MM.1S (cell line): ENCODE results near the gene EML6.

ENCODE experiments used
- DNase-seq: peaks from one replicate; pipeline ENCODE4 v3.0.0-alpha.2; 2015
- H2AFZ ChIP-seq: fragments of 300-600 bp; sonication (generic); 2 replicates; pipeline ENCODE4 v1.6.0; 2016; ENCODE audit warnings: antibody characterized with exemption, low read length
- H3F3A ChIP-seq: fragments of 300-600 bp; sonication (generic); 2 replicates; pipeline ENCODE4 v1.6.1; 2016; ENCODE audit warnings: mild to moderate bottlenecking, antibody characterized with exemption, low read length, moderate library complexity, mixed read lengths; ENCODE audit not compliant: insufficient read depth
- H3K27ac ChIP-seq: fragments of 300-600 bp; sonication (generic); 2 replicates; pipeline ENCODE4 v1.5.1; 2016; ENCODE audit warnings: mild to moderate bottlenecking, low read length
- H3K27me3 ChIP-seq: fragments of 300-600 bp; sonication (generic); replicated peaks from 2 replicates; pipeline ENCODE4 v1.6.0; 2016; ENCODE audit warnings: low read length; ENCODE audit not compliant: insufficient read depth
- H3K36me3 ChIP-seq: fragments of 300-600 bp; sonication (generic); replicated peaks from 2 replicates; pipeline ENCODE4 v1.6.1; 2016; ENCODE audit warnings: mild to moderate bottlenecking, low read length, mixed read lengths; ENCODE audit not compliant: insufficient read depth
- H3K4me1 ChIP-seq: fragments of 300-600 bp; sonication (generic); 2 replicates; pipeline ENCODE4 v1.6.1; 2016; ENCODE audit warnings: low read length, mixed read lengths
- H3K4me2 ChIP-seq: fragments of 300-600 bp; sonication (generic); 2 replicates; pipeline ENCODE4 v1.6.0; 2016; ENCODE audit warnings: low read depth, low read length
- H3K4me3 ChIP-seq: fragments of 300-600 bp; sonication (generic); 2 replicates; pipeline ENCODE4 v1.5.1; 2016; ENCODE audit warnings: low read length, mixed read lengths
- H3K79me2 ChIP-seq: fragments of 300-600 bp; sonication (generic); 2 replicates; pipeline ENCODE4 v1.6.1; 2016; ENCODE audit warnings: mixed run types, low read length, mixed read lengths
- H3K9ac ChIP-seq: fragments of 300-600 bp; sonication (generic); 2 replicates; pipeline ENCODE4 v1.6.1; 2016; ENCODE audit warnings: low read length, mixed read lengths
- H3K9me2 ChIP-seq: fragments of 300-600 bp; sonication (generic); replicated peaks from 2 replicates; pipeline ENCODE4 v1.6.1; 2016; ENCODE audit warnings: mild to moderate bottlenecking, low read length, mixed read lengths; ENCODE audit not compliant: insufficient read depth
- H3K9me3 ChIP-seq: fragments of 300-600 bp; sonication (generic); replicated peaks from 2 replicates; pipeline ENCODE4 v1.6.1; 2016; ENCODE audit warnings: mild to moderate bottlenecking, low read length, mixed read lengths; ENCODE audit not compliant: insufficient read depth
- H4K20me1 ChIP-seq: fragments of 300-600 bp; sonication (generic); 2 replicates; pipeline ENCODE4 v1.6.1; 2016; ENCODE audit warnings: mild to moderate bottlenecking, low read length, moderate library complexity, mixed read lengths; ENCODE audit not compliant: insufficient read depth
- EZH2 ChIP-seq: fragments of 300-600 bp; sonication (generic); optimal IDR thresholded peaks from 2 replicates; pipeline ENCODE3; 2017; ENCODE audit warnings: low read depth, mild to moderate bottlenecking, antibody characterized with exemption, low read length, mixed read lengths
- EZH2phosphoT487 ChIP-seq: fragments of 300-600 bp; sonication (generic); IDR thresholded peaks from 2 replicates; pipeline ENCODE4 v1.6.1; 2018; ENCODE audit warnings: antibody characterized with exemption, low read length
- TF ChIP-seq, protein P1 (sequence below): fragments of 300-600 bp; sonication (generic); IDR thresholded peaks from 2 replicates; pipeline ENCODE4 v1.5.1; 2016; ENCODE audit warnings: antibody characterized with exemption, low read length, mixed read lengths

The EML6 gene

DNA sequence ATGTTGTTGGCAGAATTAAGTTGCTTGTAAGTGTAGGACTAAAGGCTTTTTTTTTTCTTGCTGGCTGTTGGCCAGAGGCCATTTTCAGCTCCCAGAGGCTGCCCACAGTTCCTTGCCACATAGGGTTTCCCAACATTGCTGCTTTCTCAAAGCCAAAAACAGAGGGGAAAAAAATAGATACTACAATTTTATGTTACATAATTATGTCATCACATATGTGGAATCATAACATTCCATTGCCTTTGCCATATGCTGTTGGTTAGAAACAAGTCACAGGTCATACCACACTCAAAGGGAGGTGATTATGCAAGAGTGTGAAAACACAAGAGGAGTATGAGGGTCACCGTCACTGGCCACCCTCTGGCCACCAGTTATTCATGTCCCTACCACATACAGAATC is 172.3 kb downstream of the EML6 start:
- H3F3A ChIP-seq, result no peaks in the 10 kb centered on the region
- H3K27me3 ChIP-seq, result no peaks in the 10 kb centered on the region
- no peaks in the 10 kb centered on the region for H3K79me2 ChIP-seq
- H3K9me2 ChIP-seq, result no peaks in the 10 kb centered on the region
- H3K4me2 ChIP-seq, result no peak overlapping the region
- no peak overlapping the region for H2AFZ ChIP-seq
- no peaks in the 10 kb centered on the region for H3K36me3 ChIP-seq
- H3K9me3 ChIP-seq, result no peaks in the 10 kb centered on the region
- DNase-seq, result no peak
- no peaks in the 10 kb centered on the region for H3K4me1 ChIP-seq
- TF ChIP-seq EZH2phosphoT487, result no peak
- TF ChIP-seq, protein P1, sequence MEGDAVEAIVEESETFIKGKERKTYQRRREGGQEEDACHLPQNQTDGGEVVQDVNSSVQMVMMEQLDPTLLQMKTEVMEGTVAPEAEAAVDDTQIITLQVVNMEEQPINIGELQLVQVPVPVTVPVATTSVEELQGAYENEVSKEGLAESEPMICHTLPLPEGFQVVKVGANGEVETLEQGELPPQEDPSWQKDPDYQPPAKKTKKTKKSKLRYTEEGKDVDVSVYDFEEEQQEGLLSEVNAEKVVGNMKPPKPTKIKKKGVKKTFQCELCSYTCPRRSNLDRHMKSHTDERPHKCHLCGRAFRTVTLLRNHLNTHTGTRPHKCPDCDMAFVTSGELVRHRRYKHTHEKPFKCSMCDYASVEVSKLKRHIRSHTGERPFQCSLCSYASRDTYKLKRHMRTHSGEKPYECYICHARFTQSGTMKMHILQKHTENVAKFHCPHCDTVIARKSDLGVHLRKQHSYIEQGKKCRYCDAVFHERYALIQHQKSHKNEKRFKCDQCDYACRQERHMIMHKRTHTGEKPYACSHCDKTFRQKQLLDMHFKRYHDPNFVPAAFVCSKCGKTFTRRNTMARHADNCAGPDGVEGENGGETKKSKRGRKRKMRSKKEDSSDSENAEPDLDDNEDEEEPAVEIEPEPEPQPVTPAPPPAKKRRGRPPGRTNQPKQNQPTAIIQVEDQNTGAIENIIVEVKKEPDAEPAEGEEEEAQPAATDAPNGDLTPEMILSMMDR, result no peak
- TF ChIP-seq EZH2, result no peak
- no peak overlapping the region for H3K27ac ChIP-seq
- no peaks in the 10 kb centered on the region for H4K20me1 ChIP-seq
- H3K4me3 ChIP-seq, result no peak overlapping the region
- no peak overlapping the region for H3K9ac ChIP-seq

DNA sequence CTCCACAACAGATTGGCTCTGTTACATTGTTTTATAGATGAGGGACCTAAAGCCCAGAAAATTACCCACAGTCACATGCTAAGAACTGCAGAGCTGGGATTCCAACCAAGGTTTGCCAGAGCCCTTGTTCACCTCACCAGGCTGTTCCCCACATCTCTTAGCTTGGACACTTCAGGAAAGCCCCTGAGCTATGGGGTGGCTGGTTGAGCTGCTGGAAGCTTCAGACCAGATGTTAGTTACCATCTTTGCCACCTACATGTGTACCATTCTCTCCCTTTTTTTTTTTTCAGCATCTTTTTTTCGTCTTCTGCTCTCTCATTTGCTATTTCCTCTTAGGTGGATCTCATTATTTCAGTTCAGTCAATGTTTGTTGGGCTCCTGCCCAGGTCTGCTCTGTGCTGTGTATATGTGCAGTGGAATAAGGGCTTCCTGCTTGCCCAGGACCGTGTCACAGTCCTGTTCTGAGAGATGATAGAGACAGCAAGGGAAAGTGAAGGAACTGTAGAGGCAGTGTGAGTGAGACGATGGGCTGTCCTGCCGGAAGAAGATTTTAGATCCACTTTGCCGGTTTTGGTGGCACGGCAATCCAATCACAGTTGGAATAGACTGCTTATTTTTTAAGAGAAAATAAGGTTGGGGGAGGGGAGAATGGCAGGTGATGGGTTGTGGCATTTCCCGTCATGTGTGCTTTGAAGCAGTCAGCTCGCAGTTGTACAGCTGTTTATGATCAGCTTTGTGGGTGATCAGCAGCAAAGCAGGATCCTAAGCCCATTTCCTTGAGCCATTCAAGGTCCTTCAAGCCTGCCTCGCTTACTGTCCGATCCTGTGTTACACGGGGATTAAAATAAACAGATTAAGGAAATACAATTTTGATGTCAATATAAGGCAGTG is 174.2 kb downstream of the EML6 start:
- Histone ChIP-seq H3K4me2 (no peak overlapping the region), H3K27me3 (no peaks in the 10 kb centered on the region), H3K79me2 (no peaks in the 10 kb centered on the region), H2AFZ (no peak overlapping the region), H3K27ac (no peak overlapping the region), H3K4me1 (no peaks in the 10 kb centered on the region), H3K9ac (no peak overlapping the region), H4K20me1 (no peaks in the 10 kb centered on the region), H3F3A (no peaks in the 10 kb centered on the region), H3K4me3 (no peak overlapping the region), H3K9me3 (no peaks in the 10 kb centered on the region), H3K9me2 (no peaks in the 10 kb centered on the region), H3K36me3 (no peaks in the 10 kb centered on the region)
- TF ChIP-seq EZH2phosphoT487, result no peak
- TF ChIP-seq, protein P1, result no peak
- TF ChIP-seq EZH2, result no peak
- DNase-seq, result no peak

DNA sequence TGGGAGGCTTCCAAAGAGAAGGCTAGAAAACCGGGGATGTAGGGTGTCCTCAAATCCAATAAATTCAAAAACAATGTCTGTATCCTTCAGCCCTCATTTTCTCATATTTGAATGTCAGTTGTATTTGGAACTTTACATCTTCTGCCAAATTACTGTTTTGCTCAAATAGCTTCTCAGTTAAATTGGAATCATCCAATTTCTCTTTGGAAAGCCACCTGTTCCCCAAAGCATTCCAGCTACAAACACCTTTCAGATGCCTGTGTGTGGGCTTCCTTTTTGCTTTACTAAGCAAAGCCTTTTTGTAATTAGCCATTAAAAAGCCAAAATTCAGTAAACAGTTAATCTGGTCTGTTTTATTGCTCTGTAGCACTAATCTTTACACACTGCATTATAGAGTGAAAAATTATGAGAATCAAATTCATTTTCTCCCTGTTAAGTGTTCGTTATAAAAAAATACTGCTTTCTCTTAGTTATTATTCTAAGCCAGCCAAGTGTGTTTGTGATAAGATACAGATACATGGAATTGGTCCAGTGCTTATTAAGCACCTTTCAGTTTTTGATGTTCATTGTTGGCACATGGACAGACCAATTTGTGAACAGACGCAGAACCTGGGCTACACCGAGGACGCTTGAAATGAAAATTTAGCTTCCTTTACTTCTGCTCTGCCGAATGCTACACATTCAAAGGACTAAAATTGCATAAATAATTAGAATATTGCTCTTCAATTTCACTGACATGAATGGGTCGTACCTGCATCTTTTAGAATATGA is 175.2 kb downstream of the EML6 start:
- Histone ChIP-seq H3F3A (no peaks in the 10 kb centered on the region), H4K20me1 (no peaks in the 10 kb centered on the region), H3K9ac (no peak overlapping the region), H3K27ac (no peak overlapping the region), H3K9me3 (no peaks in the 10 kb centered on the region), H3K36me3 (no peaks in the 10 kb centered on the region), H3K4me2 (no peak overlapping the region), H3K9me2 (no peaks in the 10 kb centered on the region), H3K79me2 (no peaks in the 10 kb centered on the region), H3K4me1 (no peaks in the 10 kb centered on the region), H2AFZ (no peak overlapping the region), H3K4me3 (no peak overlapping the region), H3K27me3 (no peaks in the 10 kb centered on the region)
- no peak for TF ChIP-seq EZH2
- no peak for TF ChIP-seq EZH2phosphoT487
- TF ChIP-seq, protein P1, result no peak
- no peak for DNase-seq
